ENCODE data around the gene DOK7.

The DOK7 gene

GRCh38 chr4:3440011-3440410 is 23.1 kb upstream of the DOK7 start:
- no peaks in the 10 kb centered on the region for H3K27me3 ChIP-seq (ENCODE audit: insufficient read depth, low read length, poor library complexity)
- H3K27ac ChIP-seq (ENCODE audit: low read length), result no peak overlapping the region
- H3K79me2 ChIP-seq (ENCODE audit: insufficient read depth, low read length), result no peaks in the 10 kb centered on the region

GRCh38 chr4:3440979-3441500 is 22.1 kb upstream of the DOK7 start:
- Histone ChIP-seq H3K9ac (ENCODE audit: low read depth, low read length) (no peak overlapping the region), H3K79me2 (ENCODE audit: insufficient read depth, low read length) (no peaks in the 10 kb centered on the region), H4K20me1 (ENCODE audit: insufficient read depth, low read length) (peaks cover 15% of the 10 kb centered on the region), H3K27ac (ENCODE audit: low read length) (no peak overlapping the region), H3K27me3 (ENCODE audit: insufficient read depth, low read length, poor library complexity) (no peaks in the 10 kb centered on the region), H3K36me3 (ENCODE audit: insufficient read depth, low read length) (no peaks in the 10 kb centered on the region), H2AFZ (ENCODE audit: low read depth, low read length) (no peak overlapping the region), H3K4me1 (ENCODE audit: insufficient read depth, low read length) (no peaks in the 10 kb centered on the region), H3K9me3 (ENCODE audit: insufficient read depth, low read length, severe bottlenecking) (no peaks in the 10 kb centered on the region), H3K4me2 (ENCODE audit: insufficient read depth, low read length) (no peak overlapping the region), H3K4me3 (ENCODE audit: low read depth in 1 of 2, low read length in 2 of 2) (no peak overlapping the region)
- no peak for DNase-seq
- TF ChIP-seq CTCF (IDR thresholded peaks at IDR 0.05; ENCODE audit: borderline replicate concordance, extremely low read depth, low read length, poor library complexity, severe bottlenecking), result no peak
- no peak for TF ChIP-seq EZH2 (IDR thresholded peaks at IDR 0.05; ENCODE audit: borderline replicate concordance, low read depth, low read length, severe bottlenecking)
- no peak for ATAC-seq (ENCODE audit: insufficient read depth, low read depth)

More at GRCh38 chr4:3440011-3440410, 23.1 kb upstream of the DOK7 start:
- no peaks in the 10 kb centered on the region for H3K4me1 ChIP-seq (ENCODE audit: insufficient read depth, low read length)
- H3K4me3 ChIP-seq (ENCODE audit: low read depth in 1 of 2, low read length in 2 of 2), result no peak overlapping the region
- DNase-seq, result no peak
- no peak for ATAC-seq (ENCODE audit: insufficient read depth, low read depth)
- H3K9ac ChIP-seq (ENCODE audit: low read depth, low read length), result no peak overlapping the region
- no peak overlapping the region for H2AFZ ChIP-seq (ENCODE audit: low read depth, low read length)
- peaks cover 16% of the 10 kb centered on the region for H4K20me1 ChIP-seq (ENCODE audit: insufficient read depth, low read length)
- H3K4me2 ChIP-seq (ENCODE audit: insufficient read depth, low read length), result no peak overlapping the region
- H3K9me3 ChIP-seq (ENCODE audit: insufficient read depth, low read length, severe bottlenecking), result no peaks in the 10 kb centered on the region
- TF ChIP-seq CTCF (IDR thresholded peaks at IDR 0.05; ENCODE audit: borderline replicate concordance, extremely low read depth, low read length, poor library complexity, severe bottlenecking) (no peak), EZH2 (IDR thresholded peaks at IDR 0.05; ENCODE audit: borderline replicate concordance, low read depth, low read length, severe bottlenecking) (no peak)
- H3K36me3 ChIP-seq (ENCODE audit: insufficient read depth, low read length), result no peaks in the 10 kb centered on the region

GRCh38 chr4:3441501-3442459 is 21.3 kb upstream of the DOK7 start, which contains the start of gene HGFAC:
TSS of gene HGFAC (plus strand) at chr4:3441968. CDS start at chr4:3442002, 34 bp downstream.
- DNase-seq, result no peak
- Histone ChIP-seq H3K27me3 (ENCODE audit: insufficient read depth, low read length, poor library complexity) (no peaks in the 10 kb centered on the region), H3K9ac (ENCODE audit: low read depth, low read length) (no peak within 1 kb of the TSS), H2AFZ (ENCODE audit: low read depth, low read length) (no peak within 1 kb of the TSS), H3K36me3 (ENCODE audit: insufficient read depth, low read length) (no peaks in the 10 kb centered on the region), H3K4me3 (ENCODE audit: low read depth in 1 of 2, low read length in 2 of 2) (no peak within 1 kb of the TSS), H3K4me2 (ENCODE audit: insufficient read depth, low read length) (no peak within 1 kb of the TSS), H3K27ac (ENCODE audit: low read length) (no peak within 1 kb of the TSS), H3K9me3 (ENCODE audit: insufficient read depth, low read length, severe bottlenecking) (no peaks in the 10 kb centered on the region), H3K4me1 (ENCODE audit: insufficient read depth, low read length) (no peaks in the 10 kb centered on the region), H4K20me1 (ENCODE audit: insufficient read depth, low read length) (peaks cover 13% of the 10 kb centered on the region), H3K79me2 (ENCODE audit: insufficient read depth, low read length) (no peaks in the 10 kb centered on the region)
- ATAC-seq (ENCODE audit: insufficient read depth, low read depth), result no peak
- TF ChIP-seq EZH2 (IDR thresholded peaks at IDR 0.05; ENCODE audit: borderline replicate concordance, low read depth, low read length, severe bottlenecking), result no peak
- TF ChIP-seq CTCF (IDR thresholded peaks at IDR 0.05; ENCODE audit: borderline replicate concordance, extremely low read depth, low read length, poor library complexity, severe bottlenecking), result no peak
